Measurements from ENCODE around the gene THADA. TPM values are rescaled to one million over a fixed set of nuclear protein-coding genes. Genes with fewer than 3 reads are reported as not detected.

Gene THADA
- total RNA-seq, 4 donors from 2014 or later = 32.5 to 41.6 (median 39.0) TPM

DNA sequence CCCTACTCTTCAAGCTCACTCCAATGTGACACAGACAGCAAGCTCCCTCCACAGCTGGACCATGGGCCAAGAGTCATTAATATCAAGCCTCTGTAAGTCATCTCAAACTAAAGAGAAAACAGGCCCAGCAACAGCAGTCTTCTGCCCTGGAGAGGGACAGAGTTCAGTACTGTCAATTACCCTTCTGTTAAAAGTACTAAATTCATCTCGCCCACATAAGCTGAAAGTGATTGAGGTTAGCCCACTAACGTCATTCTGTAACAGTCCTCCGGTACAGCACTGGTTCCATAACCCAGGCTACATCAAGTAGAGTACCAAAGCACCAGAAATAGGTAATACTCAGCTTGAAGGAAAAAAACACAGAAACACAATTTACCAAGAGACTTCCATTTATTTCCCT, 25.9 kb downstream of the THADA start:
- DNase-seq (ENCODE audit: low spot score) (no peak), ATAC-seq (ENCODE audit: low FRiP score) (no peak)
- TF ChIP-seq CTCF (IDR thresholded peaks at IDR 0.05) = no peak

GRCh38 chr2:43568228-43568627, 27.6 kb downstream of the THADA start:
- no peak for DNase-seq (ENCODE audit: low spot score)
- ATAC-seq (ENCODE audit: low FRiP score) = no peak
- TF ChIP-seq CTCF (IDR thresholded peaks at IDR 0.05) = no peak

DNA sequence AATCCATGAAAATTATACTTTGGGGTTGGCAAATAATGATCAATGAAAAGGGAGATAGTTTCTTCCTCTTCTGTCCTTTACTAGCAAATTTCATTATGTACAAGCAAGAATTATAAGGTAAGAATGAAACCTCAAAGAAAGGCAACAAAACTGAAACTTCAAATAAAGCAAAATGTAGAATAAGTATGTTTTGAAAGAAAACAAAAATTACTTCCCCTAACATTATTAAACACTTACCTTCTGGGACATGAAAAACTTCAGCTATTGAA, 29.4 kb downstream of the THADA start:
- no peak for TF ChIP-seq CTCF (IDR thresholded peaks at IDR 0.05)
- ATAC-seq (ENCODE audit: low FRiP score) (no peak), DNase-seq (ENCODE audit: low spot score) (no peak)

DNA sequence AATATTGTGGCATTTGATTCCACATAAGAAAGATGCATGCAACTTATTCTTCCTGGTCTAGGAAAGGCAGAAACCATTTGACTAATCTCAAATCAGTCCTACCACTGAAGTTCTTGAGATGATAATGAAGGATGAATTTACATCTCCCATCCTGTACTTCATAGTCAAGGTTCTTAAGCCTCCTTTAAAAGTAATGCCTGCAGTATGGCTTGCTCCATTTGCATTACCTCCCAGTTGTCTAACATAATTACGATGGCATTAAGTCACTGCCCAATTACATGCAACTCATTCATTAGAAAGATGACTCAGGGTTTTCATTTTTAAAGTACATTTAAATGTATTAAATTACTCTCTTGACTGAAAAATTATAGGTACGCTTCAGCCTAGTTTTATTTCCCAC, 32.2 kb downstream of the THADA start:
- ATAC-seq (ENCODE audit: low FRiP score) = no peak
- no peak for TF ChIP-seq CTCF (IDR thresholded peaks at IDR 0.05)
- no peak for DNase-seq (ENCODE audit: low spot score)

- ATAC-seq (ENCODE audit: low FRiP score) = no peak
- DNase-seq (ENCODE audit: low spot score) = no peak
- TF ChIP-seq CTCF (IDR thresholded peaks at IDR 0.05) = no peak
These were observed 35.6 kb downstream of the THADA start for GRCh38 chr2:43560231-43560547.

- no peak for DNase-seq (ENCODE audit: low spot score)
- no peak for ATAC-seq (ENCODE audit: low FRiP score)
- no peak for TF ChIP-seq CTCF (IDR thresholded peaks at IDR 0.05)
These were observed 36.2 kb downstream of the THADA start for GRCh38 chr2:43559391-43560230.

DNA sequence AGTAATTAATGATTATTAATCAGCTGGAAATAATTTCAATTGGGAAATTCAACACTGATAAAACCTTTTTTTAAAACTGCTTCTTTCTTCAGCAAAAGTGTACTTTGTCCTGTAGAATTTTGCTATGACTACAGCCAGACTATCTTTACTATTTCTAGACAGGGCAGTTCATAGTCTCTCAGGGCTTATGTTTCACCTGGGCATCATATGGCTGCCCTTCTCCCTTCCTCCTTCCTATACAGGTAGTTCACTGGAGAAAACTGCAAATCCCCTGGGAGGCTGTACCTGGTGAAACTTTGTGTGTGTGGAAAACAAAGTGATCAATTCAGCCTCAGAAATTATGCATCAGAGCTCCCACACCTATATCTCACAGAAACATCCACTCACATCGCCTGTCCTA, 38.6 kb downstream of the THADA start:
- ATAC-seq (ENCODE audit: low FRiP score) (no peak), DNase-seq (ENCODE audit: low spot score) (no peak)
- no peak for TF ChIP-seq CTCF (IDR thresholded peaks at IDR 0.05)

Data from omental fat pad (tissue), 4 donors.